CMK (cell line): Measurements from ENCODE around the gene CACNA2D1.

ENCODE experiments used
- DNase-seq: peaks from one replicate; pipeline ENCODE4 v3.0.0-alpha.2; 2010; ENCODE audit warnings: low read depth

The CACNA2D1 gene

DNA sequence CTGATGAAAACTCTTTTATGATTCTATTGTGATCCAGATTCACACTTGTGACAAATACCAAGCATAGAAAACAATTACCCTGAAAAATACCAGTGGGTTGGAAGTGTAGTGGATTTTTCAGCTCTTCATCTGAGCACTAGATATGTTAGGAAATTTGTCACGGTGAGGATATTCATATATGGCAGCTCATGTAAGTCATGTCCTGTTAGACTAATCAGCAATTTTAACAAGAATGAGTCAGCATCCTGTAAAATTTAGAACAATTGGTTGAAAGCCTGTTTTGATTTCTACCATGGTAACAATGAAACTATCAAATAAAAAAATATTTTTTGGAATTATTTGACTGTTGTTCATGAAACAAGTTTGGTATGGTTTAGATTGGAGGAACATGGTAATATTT is 334.3 kb downstream of the CACNA2D1 start:
- no peak for DNase-seq

DNA sequence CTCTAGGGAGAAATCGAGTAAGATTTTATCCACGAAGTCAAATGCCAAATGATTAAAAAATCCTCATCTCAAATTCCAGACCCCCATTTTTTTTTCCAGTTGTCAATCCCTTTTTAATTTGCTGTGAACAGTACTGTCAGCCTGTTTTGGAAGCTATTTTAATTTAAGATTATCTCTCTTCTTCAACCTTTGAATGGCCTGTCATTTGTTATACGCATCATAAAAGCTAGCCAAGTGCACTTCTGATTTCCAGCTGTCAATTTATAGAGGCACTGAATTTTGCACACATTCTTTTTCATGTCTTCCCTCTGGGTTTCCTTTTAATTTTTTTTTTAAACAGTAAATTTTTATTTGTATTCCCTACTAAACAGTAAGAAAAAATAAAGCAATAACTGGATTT is 337.4 kb downstream of the CACNA2D1 start:
- no peak for DNase-seq

GRCh38 chr7:82105463-82105862 is 338.1 kb downstream of the CACNA2D1 start:
- DNase-seq, result no peak

GRCh38 chr7:82098414-82098813 is 345.2 kb downstream of the CACNA2D1 start:
- no peak for DNase-seq

GRCh38 chr7:82091126-82091684 is 352.4 kb downstream of the CACNA2D1 start:
- DNase-seq, result no peak

- DNase-seq, result no peak
These were observed 356.5 kb downstream of the CACNA2D1 start for GRCh38 chr7:82087099-82087498.

GRCh38 chr7:82085116-82085515 is 358.5 kb downstream of the CACNA2D1 start:
- no peak for DNase-seq

GRCh38 chr7:82081644-82082224 is 361.8 kb downstream of the CACNA2D1 start:
- no peak for DNase-seq

GRCh38 chr7:82080254-82080927 is 363.2 kb downstream of the CACNA2D1 start:
- no peak for DNase-seq

- DNase-seq, result no peak
These were observed 364.1 kb downstream of the CACNA2D1 start for GRCh38 chr7:82079527-82079926.

DNA sequence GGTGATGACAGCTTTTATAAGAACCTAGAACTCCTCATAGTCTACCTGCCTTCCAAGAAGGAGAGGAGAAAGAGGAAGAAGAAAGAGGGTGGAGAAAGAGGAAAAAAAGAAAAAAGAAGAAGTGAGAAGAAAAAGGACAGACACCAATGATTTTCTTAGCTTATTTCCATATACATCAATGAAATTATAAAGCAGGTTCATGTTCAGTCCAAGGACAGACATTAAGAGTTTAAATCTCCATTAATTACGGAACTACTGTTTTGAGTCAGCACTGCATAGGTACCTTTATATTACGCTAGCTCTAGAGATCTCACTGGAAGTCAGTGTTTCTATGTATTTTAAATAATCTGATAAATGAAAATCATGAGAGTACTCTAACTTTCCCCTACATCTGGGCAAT is 364.8 kb downstream of the CACNA2D1 start:
- no peak for DNase-seq

DNA sequence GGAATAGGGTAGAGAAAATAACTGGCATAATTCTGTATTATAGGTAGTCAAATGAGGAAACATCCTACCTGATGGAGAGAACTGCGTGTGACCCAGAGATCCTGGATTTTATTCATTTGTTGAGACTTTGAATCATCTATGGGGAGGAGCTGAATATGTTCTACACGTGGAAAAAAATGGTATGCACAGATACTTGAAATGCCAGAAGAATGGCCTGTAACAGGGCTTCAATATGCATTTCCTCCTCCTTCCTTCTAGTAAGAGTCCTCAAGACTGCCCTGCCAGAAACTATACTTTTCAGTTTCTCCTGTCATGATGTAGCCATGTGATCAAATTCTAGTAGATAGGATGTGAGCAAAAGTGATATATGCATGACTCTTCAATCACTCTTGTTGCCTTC is 372.1 kb downstream of the CACNA2D1 start:
- DNase-seq, result no peak

- no peak for DNase-seq
These were observed 375.8 kb downstream of the CACNA2D1 start for GRCh38 chr7:82067628-82068264.

GRCh38 chr7:82057476-82057875 is 386.1 kb downstream of the CACNA2D1 start:
- no peak for DNase-seq

GRCh38 chr7:82056282-82056681 is 387.3 kb downstream of the CACNA2D1 start:
- no peak for DNase-seq

GRCh38 chr7:82054544-82054943 is 389.0 kb downstream of the CACNA2D1 start:
- no peak for DNase-seq

- DNase-seq, result no peak
These were observed 390.0 kb downstream of the CACNA2D1 start for GRCh38 chr7:82053453-82054032.

DNA sequence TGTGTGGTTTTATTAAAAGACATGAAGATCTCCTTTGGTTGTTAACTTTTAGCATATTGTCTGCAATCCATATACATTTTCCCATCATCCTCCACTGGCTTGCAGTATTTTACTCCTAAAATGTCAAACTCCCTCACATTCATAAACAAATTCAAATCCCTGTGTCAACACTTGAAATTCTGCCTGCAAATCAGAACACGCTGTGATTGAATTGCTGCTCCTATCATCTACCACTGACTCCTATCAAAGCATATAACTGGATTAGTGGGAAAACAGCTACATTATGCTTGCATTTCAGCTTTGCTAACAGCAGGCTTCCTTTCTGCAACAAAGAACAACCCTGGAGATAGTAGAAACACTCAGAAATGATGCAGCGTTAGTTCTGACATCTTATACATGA is 392.0 kb downstream of the CACNA2D1 start:
- no peak for DNase-seq

DNA sequence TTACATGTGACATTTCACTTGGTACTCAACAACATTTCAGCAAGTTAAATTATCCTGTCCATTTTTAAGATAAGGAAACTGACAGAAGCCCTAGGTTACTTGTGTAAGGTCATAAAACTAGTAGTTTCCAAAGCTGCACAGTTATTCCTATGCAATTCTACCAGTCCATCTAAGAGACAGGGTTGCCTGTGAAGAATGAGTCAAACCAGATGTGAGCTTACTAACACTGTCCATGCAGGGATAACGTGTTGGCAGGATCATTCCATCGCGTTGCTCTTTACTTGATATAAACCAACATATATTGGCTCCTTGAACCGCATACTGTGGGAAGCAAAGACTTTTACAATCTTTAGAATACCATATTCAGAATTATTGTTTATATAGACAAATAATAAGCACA is 392.8 kb downstream of the CACNA2D1 start:
- no peak for DNase-seq

DNA sequence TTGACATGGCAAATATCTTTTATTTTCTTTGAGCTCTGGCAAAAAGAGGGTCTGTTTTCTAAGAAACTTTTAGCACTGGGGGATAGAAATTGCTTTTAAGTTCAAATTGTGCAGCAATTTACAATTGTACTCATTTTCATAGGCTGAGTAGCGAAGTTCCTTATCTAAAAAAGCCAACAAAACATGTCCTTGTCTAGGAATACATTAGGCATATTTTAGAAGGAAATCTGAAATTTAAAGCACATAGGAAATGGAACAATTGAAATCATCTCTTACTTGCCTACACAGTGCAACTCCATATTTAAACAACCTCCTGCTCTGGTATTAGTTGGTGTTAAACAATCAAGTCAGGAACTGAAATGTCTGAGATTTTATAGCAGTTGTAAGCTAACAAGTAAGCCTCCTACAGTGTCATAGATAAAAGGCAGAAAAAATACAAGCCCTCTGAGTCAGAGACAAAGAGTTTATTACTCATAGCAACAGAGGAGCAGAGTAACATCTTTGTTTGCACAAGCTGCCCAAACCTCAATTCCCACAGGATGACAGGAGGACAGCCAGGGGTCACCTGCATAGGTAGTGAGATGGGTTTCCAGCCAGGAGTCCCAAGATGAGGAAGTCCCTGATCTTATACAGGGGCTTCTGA is 393.6 kb downstream of the CACNA2D1 start:
- no peak for DNase-seq

- DNase-seq, result no peak
These were observed 394.1 kb downstream of the CACNA2D1 start for GRCh38 chr7:82049442-82049841.

DNA sequence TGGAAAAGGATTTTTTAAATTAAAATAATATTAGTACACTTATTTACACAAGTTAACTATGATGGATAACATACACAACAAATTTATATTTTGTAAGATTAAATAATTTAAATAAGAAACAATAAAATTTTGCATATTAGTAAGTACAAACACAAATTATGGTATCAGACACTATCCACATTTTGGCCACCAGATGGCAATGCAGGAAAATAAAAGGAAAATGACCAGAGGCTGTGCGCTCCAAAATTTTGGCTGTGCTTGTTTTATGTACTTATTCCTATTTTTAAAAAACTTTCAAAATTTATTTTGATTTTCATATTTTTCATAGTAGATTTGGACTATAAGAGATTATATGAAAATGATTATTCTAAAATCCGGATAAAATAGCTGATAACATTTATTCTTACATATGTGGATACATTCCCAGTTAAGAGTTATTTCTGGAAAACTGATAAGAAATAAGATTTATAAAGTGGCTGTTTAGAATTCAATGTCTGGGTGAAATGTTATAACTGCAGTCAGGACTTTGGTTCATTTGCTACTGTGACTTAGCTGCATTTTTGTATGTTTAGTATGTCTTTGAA is 399.0 kb downstream of the CACNA2D1 start:
- no peak for DNase-seq
